Liver (tissue), 3 donors: ENCODE measurements around the gene SLC18A3.

Experiments used
- CTCF ChIP-seq: fragments of 150-350 bp; IDR thresholded peaks from 2 replicates; pipeline ENCODE4 v1.5.1; 2017; ENCODE audit warnings: improper control_type of control experiment, low read depth, low read length; ENCODE audit not compliant: missing input control
- EGR1 ChIP-seq, 2 donors: IDR thresholded peaks; 2 replicates each; pipeline ENCODE4 v1.6.1; 2016 to 2018; ENCODE audit warnings: antibody characterized with exemption in 2 of 2, low read depth in 2 of 2
- GABPA ChIP-seq, 2 donors: IDR thresholded peaks in 1 of 2; conservative IDR thresholded peaks in 1 of 2; 2 replicates each; pipeline ENCODE4 v1.6.1; 2016; ENCODE audit warnings: antibody characterized with exemption in 2 of 2, mild to moderate bottlenecking in 1 of 2, moderate library complexity in 1 of 2
- MAX ChIP-seq: IDR thresholded peaks from 2 replicates; pipeline ENCODE4 v1.6.1; 2016; ENCODE audit warnings: antibody characterized with exemption
- TF ChIP-seq, protein P1 (sequence below): IDR thresholded peaks from 2 replicates; pipeline ENCODE4 v1.6.1; 2016; ENCODE audit warnings: antibody characterized with exemption
- donor health status: healthy.
- donor health status: healthy.

DNA sequence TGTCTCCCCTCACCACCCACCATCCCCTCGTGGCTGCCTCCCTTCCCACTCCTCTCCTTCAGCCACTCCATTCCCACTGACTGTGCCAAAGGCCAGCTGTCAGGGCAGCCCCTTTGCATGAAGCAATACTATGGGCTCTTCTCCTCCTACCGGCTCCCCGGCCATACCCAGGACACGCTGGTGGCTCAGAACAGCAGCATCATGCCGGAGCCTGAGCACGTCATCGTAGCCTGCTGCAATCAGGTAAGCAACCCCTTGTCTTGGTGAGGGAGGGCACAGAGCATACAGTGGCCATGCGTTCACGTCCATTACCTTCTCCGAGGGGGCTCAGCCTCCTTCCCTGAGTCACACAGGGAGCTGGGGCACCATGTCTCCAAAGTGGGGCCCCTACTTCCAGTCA is 15.3 kb downstream of the SLC18A3 start:
- TF ChIP-seq CTCF (no peak), GABPA (IDR thresholded peaks at IDR 0.05 in 1 of 2, conservative IDR thresholded peaks at IDR 0.05 in 1 of 2) (no peak), EGR1 (IDR thresholded peaks at IDR 0.05; ENCODE audit: low read depth in 2 of 2) (no peak), MAX (no peak)
- TF ChIP-seq, protein P1, sequence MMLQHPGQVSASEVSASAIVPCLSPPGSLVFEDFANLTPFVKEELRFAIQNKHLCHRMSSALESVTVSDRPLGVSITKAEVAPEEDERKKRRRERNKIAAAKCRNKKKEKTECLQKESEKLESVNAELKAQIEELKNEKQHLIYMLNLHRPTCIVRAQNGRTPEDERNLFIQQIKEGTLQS: no peak
